NCI-H345 (cell line): Measurements from ENCODE around the gene RERE.
"Not testable (repeated sequence)": the region's sequence is repeated elsewhere in the genome, so short reads cannot be mapped to it uniquely, and the experiment has no call there.

ENCODE experiments used
- DNase-seq: peaks from one replicate; lab custom pipeline; 2025; lab: John Stamatoyannopoulos, UW

The RERE gene

GRCh38 chr1:8402109-8402710 lies 415.2 kb downstream of the RERE start:
- DNase-seq = no peak

GRCh38 chr1:8398677-8399076 lies 418.8 kb downstream of the RERE start:
- no peak for DNase-seq

- DNase-seq = no peak
Observed at GRCh38 chr1:8398086-8398485, 419.4 kb downstream of the RERE start.

GRCh38 chr1:8397511-8397910 lies 419.9 kb downstream of the RERE start:
- no peak for DNase-seq

- DNase-seq = no peak
Observed at GRCh38 chr1:8396786-8397406, 420.5 kb downstream of the RERE start.

GRCh38 chr1:8396083-8396785 lies 421.2 kb downstream of the RERE start:
- DNase-seq = no peak

- DNase-seq = no peak
Observed at GRCh38 chr1:8395433-8395866, 422.0 kb downstream of the RERE start.

GRCh38 chr1:8394456-8395321 lies 422.8 kb downstream of the RERE start:
- DNase-seq = no peak

- no peak for DNase-seq
Observed at GRCh38 chr1:8392522-8392921, 424.9 kb downstream of the RERE start.

GRCh38 chr1:8390707-8391106 lies 426.7 kb downstream of the RERE start:
- DNase-seq = no peak

- no peak for DNase-seq
Observed at GRCh38 chr1:8389958-8390535, 427.4 kb downstream of the RERE start.

- DNase-seq = no peak
Observed at GRCh38 chr1:8388732-8389562, 428.5 kb downstream of the RERE start.

- no peak for DNase-seq
Observed at GRCh38 chr1:8386247-8386646, 431.2 kb downstream of the RERE start.

GRCh38 chr1:8384577-8384976 lies 432.9 kb downstream of the RERE start:
- no peak for DNase-seq

GRCh38 chr1:8384088-8384487 lies 433.4 kb downstream of the RERE start:
- DNase-seq = no peak

- no peak for DNase-seq
Observed at GRCh38 chr1:8382608-8383505, 434.6 kb downstream of the RERE start.

- no peak for DNase-seq
Observed at GRCh38 chr1:8382051-8382505, 435.4 kb downstream of the RERE start.

- no peak for DNase-seq
Observed at GRCh38 chr1:8381618-8382017, 435.8 kb downstream of the RERE start.

GRCh38 chr1:8380310-8380709 lies 437.1 kb downstream of the RERE start:
- DNase-seq = not testable (repeated sequence)
